Smooth muscle cell of the coronary artery (primary cell): ENCODE results near the gene CHRNG. TPM values are rescaled to one million over a fixed set of nuclear protein-coding genes. Genes with fewer than 3 reads are reported as not detected.

ENCODE experiments used
- total RNA-seq: library from RNA; depleted of rRNA; stranded (reverse); fragments of >200 nt; gene quantifications from 2 replicates; pipeline ENCODE4 v1.2.3, GENCODE V29; 2014; ENCODE audit warnings: low replicate concordance

CHRNG gene, protein sequence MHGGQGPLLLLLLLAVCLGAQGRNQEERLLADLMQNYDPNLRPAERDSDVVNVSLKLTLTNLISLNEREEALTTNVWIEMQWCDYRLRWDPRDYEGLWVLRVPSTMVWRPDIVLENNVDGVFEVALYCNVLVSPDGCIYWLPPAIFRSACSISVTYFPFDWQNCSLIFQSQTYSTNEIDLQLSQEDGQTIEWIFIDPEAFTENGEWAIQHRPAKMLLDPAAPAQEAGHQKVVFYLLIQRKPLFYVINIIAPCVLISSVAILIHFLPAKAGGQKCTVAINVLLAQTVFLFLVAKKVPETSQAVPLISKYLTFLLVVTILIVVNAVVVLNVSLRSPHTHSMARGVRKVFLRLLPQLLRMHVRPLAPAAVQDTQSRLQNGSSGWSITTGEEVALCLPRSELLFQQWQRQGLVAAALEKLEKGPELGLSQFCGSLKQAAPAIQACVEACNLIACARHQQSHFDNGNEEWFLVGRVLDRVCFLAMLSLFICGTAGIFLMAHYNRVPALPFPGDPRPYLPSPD
- total RNA-seq = not detected in 2 replicates

DNA sequence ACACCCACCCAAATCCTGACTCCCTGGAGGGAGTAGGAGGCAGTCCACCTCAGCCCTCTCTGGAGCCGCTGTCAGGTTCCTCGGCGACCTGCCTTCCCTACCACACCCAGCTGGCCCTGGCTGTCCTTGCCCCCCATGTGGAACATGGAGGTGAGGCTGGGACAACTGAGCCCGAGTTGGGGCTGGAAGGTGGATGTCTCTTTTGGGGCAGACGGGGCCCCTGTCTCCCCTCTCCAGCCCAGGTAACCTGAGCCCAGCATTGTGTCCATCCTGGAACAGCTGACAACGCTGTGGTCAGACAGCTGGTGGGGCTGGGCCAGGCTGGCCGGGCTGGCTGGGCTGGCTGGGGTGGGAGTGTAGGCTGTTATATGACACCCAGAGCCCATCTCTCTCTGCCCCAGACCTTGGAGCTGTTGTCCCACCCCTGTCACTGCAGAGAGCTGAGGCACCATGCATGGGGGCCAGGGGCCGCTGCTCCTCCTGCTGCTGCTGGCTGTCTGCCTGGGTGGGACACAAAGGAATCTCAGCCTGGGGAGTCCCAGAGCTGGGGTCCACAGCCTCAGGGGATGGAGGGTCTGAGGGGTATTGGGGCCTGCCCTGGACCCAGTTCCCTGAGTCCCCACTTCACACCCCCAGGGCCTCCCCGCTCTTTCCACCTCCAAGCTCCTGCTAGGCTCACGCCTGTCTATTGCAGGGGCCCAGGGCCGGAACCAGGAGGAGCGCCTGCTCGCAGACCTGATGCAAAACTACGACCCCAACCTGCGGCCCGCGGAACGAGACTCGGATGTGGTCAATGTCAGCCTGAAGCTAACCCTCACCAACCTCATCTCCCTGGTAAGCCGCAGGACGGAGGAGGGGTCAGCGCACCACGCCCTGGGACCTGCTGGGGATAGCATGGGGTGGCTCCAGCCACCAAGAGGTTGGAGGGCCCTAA lies at the start of gene CHRNG:
Gene CHRNG (plus strand): TSS at position 395 of the 934 bp plus-strand sequence. CDS start 56 bp downstream, at position 451.

DNA sequence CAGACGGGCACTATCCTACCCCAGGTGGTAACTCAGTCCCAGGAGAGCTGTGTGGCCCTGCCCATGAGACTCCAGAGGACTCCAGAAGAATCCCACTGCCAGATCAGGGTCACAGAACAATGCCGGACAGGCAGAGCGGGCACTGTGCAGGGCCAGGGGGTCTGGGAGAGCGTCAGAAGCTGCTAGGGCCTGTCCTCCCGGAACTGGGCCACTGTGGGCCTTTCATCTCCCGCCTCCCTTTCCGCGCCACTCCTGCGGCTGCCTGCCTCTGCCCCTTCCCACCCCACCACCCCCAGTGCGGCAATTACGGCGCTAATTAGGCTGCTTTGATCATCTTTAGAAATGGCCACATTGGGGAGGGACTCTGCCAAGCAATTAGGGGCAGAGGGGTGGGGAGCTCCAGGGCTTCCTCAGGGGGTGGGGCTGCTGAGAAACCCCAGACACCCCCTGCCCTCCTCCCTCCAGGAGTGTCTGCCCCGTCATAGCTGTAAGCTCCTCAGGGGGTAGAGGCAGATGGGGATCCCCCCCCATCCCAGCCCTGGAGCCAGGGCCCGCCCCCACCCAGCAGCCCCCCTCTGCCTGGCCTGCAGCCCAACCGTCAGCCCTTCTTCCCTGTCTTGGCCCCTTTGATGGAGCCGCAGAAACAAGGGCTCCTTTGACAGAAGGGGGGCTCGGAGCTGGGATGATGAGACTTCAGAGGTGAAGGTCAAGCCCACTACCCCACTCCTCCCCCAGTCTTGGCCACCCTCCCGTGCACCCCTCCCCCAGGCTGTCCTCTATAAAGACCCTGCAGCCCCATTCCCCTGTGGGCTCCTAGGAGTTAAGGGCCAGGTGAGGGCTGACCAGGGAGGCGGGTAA lies 19.7 kb upstream of the CHRNG start, which contains the start of gene PRSS56:
Gene PRSS56 (plus strand): TSS at position 808 of the 858 bp plus-strand sequence. CDS start 211 bp downstream, outside the sequence.

DNA sequence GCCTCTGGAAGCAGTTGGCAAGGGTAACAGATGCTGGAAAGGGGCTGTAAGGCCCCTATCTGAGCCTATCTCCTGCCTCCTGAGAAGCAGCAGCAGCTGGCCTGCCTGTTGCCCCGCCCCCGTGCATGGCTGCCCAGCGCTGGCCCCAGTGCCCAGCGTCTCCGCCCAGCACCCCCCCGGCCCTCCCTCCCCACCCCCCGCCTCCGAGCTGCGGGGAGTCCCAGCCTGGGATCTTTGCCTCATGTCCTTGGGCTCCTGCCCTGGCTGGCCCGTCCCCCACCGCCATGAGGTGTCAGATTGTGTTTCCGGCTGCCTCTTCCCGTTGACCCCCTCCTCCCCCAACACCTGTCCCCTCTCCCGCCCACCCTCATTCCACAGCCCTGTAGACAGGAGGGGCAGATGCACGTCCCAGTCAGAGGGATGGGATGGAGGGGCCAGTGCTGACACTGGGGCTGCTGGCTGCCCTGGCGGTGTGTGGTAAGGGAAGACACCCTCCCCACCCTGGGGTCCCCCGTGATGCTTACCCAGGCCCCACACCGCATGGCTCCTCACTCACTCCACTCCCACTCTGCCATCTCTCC lies 13.6 kb upstream of the CHRNG start, which contains the start of gene CHRND:
Gene CHRND (plus strand): TSS at position 370 of the 581 bp plus-strand sequence. CDS start 56 bp downstream, at position 426.

DNA sequence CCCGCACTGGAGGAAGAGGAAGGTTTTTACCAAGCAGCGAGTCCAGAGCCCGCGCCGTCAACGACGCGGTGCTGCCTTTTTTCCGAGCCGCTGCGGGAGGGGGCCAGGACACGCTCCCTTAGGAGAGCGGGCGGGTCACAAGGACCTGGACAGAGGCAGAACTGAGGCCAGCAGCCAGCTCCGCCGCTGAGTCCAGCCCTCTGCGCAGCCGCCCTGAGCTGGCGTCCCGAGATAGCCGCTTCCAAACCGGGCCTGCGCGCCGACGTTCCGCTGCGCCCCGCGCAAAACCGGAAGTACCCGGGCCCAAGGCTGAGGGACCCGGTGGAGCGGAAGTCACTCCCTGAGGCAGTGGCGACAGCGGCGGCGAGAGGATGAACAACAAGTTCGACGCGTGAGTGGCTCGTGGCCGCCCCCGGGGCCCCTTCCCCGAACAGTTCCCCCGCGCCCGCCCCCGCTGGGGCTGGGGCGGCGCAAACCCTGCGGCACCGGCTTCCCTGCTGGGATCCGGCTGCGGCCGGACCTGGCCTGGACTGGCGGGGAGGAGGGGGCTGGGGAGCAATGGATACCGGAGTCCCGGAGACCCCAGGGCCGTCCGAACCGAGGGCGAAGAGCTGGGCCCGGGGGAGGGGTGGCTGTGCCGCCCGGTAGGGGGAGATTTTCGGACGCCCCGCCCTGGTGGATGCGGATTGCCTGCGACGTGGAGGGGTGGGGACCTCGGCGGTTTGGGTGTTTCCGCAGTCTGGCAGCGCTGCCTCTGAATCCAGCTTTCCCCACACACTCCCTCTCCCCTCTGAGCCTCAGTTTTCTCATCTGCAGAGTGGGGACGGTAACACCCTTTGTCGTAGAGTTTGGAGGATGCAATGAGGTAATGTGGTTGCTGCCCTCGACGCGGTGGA lies 11.1 kb downstream of the CHRNG start, which contains the start of the genes EIF4E2 and TIGD1:
Gene EIF4E2 (plus strand): TSS at position 336 of the 896 bp plus-strand sequence. CDS start 36 bp downstream, at position 372.
Gene TIGD1 (minus strand): TSS at position 204 of the 896 bp plus-strand sequence. CDS start 675 bp downstream, outside the sequence.

Other genes with a start within 250 kb of the CHRNG start
- gene ALPP, start 160.9 kb upstream of the CHRNG start, total RNA-seq = not detected in 2 replicates
- gene ALPG, start 132.8 kb upstream of the CHRNG start, total RNA-seq = not detected in 2 replicates
- gene ALPI, start 83.5 kb upstream of the CHRNG start, total RNA-seq = not detected in 2 replicates
- not detected in 2 replicates for gene ECEL1, start 51.9 kb upstream of the CHRNG start, total RNA-seq
- not detected in 2 replicates for gene PRSS56, start 19.3 kb upstream of the CHRNG start, total RNA-seq
- gene CHRND, start 13.5 kb upstream of the CHRNG start, total RNA-seq = not detected in 2 replicates
- gene TIGD1, start 10.9 kb downstream of the CHRNG start, total RNA-seq = 1.2 and 1.7 TPM in 2 replicates
- gene EIF4E2, start 11.0 kb downstream of the CHRNG start, total RNA-seq = 165 and 166 TPM in 2 replicates
- gene EFHD1, start 93.9 kb downstream of the CHRNG start, total RNA-seq = 0.23 and 0.30 TPM in 2 replicates
- 39.7 and 166 TPM in 2 replicates for gene GIGYF2, start 157.6 kb downstream of the CHRNG start, total RNA-seq
- not detected in 2 replicates for gene KCNJ13, start 236.9 kb downstream of the CHRNG start, total RNA-seq